ENCODE data around the gene GGA1.
"Not testable (repeated sequence)": the region's sequence is repeated elsewhere in the genome, so short reads cannot be mapped to it uniquely, and the experiment has no call there.

Gene GGA1

GRCh38 chr22:37609240-37610152, 862 bp downstream of the GGA1 start:
- no peak for DNase-seq (ENCODE audit: low read depth)

GRCh38 chr22:37610153-37610475, 1.5 kb downstream of the GGA1 start:
- DNase-seq (ENCODE audit: low read depth): not testable (repeated sequence)

- DNase-seq (ENCODE audit: low read depth): no peak
Measured at GRCh38 chr22:37610480-37611129, 2.0 kb downstream of the GGA1 start.

GRCh38 chr22:37611207-37611606, 2.6 kb downstream of the GGA1 start:
- no peak for DNase-seq (ENCODE audit: low read depth)

GRCh38 chr22:37616201-37617083, 7.8 kb downstream of the GGA1 start:
- DNase-seq (ENCODE audit: low read depth): no peak

GRCh38 chr22:37617431-37617830, 8.8 kb downstream of the GGA1 start:
- DNase-seq (ENCODE audit: low read depth): no peak

GRCh38 chr22:37618072-37618656, 9.5 kb downstream of the GGA1 start:
- DNase-seq (ENCODE audit: low read depth): no peak

GRCh38 chr22:37618674-37619073, 10.0 kb downstream of the GGA1 start:
- DNase-seq (ENCODE audit: low read depth): no peak

- no peak for DNase-seq (ENCODE audit: low read depth)
Measured at GRCh38 chr22:37619991-37620390, 11.4 kb downstream of the GGA1 start.

GRCh38 chr22:37621352-37621860, 12.8 kb downstream of the GGA1 start:
- DNase-seq (ENCODE audit: low read depth): no peak

GRCh38 chr22:37623075-37624016, 14.7 kb downstream of the GGA1 start:
- DNase-seq (ENCODE audit: low read depth): peak; percentile 67

- no peak for DNase-seq (ENCODE audit: low read depth)
Measured at GRCh38 chr22:37624017-37624365, 15.4 kb downstream of the GGA1 start.

- no peak for DNase-seq (ENCODE audit: low read depth)
Measured at GRCh38 chr22:37624876-37625275, 16.2 kb downstream of the GGA1 start.

GRCh38 chr22:37625737-37626136, 17.1 kb downstream of the GGA1 start:
- no peak for DNase-seq (ENCODE audit: low read depth)

GRCh38 chr22:37626144-37626543, 17.5 kb downstream of the GGA1 start:
- DNase-seq (ENCODE audit: low read depth): no peak

GRCh38 chr22:37626556-37627075, 18.0 kb downstream of the GGA1 start:
- DNase-seq (ENCODE audit: low read depth): no peak

GRCh38 chr22:37627121-37627520, 18.5 kb downstream of the GGA1 start:
- no peak for DNase-seq (ENCODE audit: low read depth)

GRCh38 chr22:37627545-37627944, 18.9 kb downstream of the GGA1 start:
- no peak for DNase-seq (ENCODE audit: low read depth)

GRCh38 chr22:37628830-37629229, 20.2 kb downstream of the GGA1 start:
- no peak for DNase-seq (ENCODE audit: low read depth)

GRCh38 chr22:37629928-37630327, 21.3 kb downstream of the GGA1 start:
- no peak for DNase-seq (ENCODE audit: low read depth)

All from stimulated activated CD8-positive, alpha-beta memory T cell treated with anti-CD3 and anti-CD28 coated beads, Interleukin-15, amount 100 ng/mL, for 1 hour (primary cell).